Inflammatory macrophage treated with lipopolysaccharide for 4 hours (primary cell): ENCODE measurements around the gene EYS.
A peak's percentile ranks its signal among the peaks of the same experiment; 100 is the strongest.
"Not testable (repeated sequence)": the region's sequence is repeated elsewhere in the genome, so short reads cannot be mapped to it uniquely, and the experiment has no call there.

ENCODE experiments used
- DNase-seq: peaks from one replicate; pipeline ENCODE4 v3.0.0-alpha.2; 2020

The EYS gene

GRCh38 chr6:63745784-63746183, 1961.2 kb downstream of the EYS start:
- DNase-seq: no peak

- DNase-seq: no peak
These were observed 1962.2 kb downstream of the EYS start for GRCh38 chr6:63744810-63745209.

- no peak for DNase-seq
These were observed 1963.3 kb downstream of the EYS start for GRCh38 chr6:63743691-63744090.

DNA sequence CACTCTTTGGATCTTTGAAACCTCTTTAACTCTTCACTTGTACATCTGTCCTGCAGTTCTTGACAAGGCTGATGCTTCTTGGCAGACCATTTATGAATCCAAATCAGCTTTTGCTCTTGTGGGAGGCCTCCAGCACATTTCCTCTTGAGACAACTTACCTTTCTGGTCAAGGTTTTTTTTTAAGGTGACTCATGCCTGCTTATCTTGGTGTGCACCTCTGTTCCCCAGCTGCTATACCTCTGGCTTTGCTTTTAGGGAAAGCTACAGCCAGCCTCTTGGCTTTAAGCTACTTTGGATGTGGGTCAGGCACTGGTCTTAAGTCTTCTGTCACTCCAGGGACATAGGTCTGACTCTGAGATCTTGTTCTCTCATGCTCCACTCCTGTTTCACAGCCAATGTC, 1965.0 kb downstream of the EYS start:
- no peak for DNase-seq

GRCh38 chr6:63740709-63741108, 1966.3 kb downstream of the EYS start:
- no peak for DNase-seq

GRCh38 chr6:63739094-63739687, 1967.8 kb downstream of the EYS start:
- no peak for DNase-seq

DNA sequence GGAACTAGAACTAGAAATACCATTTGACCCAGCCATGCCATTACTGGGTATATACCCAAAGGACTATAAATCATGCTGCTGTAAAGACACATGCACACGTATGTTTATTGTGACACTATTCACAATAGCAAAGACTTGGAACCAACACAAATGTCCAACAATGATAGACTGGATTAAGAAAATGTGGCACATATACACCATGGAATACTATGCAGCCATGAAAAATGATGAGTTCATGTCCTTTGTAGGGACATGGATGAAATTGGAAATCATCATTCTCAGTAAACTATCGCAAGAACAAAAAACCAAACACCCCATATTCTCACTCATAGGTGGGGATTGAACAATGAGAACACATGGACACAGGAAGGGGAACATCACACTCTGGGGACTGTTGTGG, 1968.8 kb downstream of the EYS start:
- DNase-seq: not testable (repeated sequence)

GRCh38 chr6:63734923-63735322, 1972.1 kb downstream of the EYS start:
- no peak for DNase-seq

DNA sequence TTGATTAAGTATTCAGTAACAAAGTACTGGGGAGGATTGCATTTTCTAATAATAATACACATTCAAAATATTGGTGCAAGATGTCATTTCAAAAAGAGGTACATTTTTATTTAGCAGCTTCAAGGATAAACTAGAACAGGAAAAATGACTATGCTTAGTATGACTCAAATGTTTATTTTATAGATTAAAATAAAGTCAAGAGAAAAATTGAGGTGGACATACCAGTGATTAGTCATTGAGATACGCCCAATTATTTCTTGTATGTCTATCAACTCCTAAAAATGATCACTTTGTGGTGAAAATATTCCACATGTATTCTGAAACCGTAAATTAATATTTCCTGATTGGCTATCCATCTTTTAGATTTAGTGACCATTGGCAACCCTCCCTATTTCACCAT, 1974.7 kb downstream of the EYS start:
- no peak for DNase-seq

DNA sequence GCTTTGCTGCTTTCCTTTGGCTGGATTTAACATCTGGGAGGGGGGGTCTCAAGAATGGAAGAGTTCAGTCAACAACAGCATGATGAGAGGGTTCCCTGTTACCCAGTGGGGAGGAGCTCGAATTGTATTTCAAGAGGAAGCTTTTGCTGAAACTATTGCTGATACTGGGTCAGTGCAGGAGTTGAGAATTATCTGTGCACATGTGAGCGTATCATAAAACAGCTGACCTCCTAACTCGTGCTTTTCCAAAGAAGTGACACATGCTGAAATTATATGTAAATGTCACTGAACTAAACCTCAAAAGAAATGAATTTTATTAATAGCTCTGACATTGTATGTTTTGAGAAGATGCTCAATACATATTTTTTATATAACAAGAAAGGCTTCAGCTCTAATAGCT, 1975.1 kb downstream of the EYS start:
- DNase-seq: no peak

- no peak for DNase-seq
These were observed 1976.7 kb downstream of the EYS start for GRCh38 chr6:63730311-63730710.

- DNase-seq: no peak
These were observed 1982.3 kb downstream of the EYS start for GRCh38 chr6:63724721-63725120.

DNA sequence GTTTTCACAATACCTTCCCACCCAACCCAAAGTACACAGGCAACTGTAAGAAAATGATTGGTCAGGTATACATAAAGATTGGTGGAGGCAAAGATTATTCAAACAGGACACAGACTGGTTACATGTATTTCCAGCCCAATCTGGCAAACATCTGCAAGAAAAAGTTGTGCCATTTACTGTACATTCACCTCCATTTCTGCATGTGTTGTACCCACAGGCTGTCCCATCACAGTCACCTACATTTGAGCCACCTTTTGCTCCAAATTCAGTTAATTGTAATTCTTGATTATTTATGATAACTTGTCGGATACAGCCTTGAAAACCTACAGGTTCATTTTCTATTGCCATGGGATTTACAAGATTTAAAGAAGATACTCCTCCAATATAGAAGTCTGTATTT, 1985.8 kb downstream of the EYS start:
- DNase-seq: no peak

DNA sequence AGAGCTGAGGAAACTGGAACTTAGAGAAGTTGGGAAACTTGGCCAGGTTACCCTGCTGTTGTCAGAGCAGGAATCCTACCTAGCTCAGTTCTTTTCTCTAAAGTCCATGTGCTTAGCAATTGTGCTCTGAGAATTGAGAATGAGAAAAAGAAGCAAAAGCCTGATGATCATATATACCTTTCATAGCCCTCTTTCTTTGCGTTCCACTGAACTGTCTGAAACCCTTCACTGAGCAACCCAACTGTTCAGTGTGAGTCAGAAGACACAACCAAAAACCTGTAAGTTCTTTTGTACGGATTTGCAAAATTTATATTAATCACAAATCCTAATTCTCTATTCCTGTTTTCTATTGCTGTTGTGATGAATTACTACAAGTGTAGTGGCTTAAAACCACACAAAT, 1990.9 kb downstream of the EYS start:
- no peak for DNase-seq

DNA sequence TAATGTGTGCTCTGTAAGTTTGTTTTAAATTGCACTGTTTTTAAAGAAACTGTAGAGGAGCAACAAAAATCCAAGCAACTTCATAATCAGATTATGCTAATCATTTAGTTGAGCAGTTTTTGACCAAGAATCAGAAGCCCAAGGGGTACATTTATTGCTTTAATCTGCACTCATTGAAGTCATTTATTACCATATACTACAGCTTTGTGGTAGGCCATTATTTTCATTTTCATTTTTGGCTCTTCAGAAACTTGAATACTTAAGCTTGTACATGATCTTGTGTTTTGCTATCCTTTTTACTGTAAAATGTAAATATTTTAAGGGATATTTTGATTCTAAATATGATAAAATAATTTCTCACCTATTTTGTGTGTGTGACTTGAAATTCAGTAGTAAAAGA, 1992.9 kb downstream of the EYS start:
- DNase-seq: no peak

DNA sequence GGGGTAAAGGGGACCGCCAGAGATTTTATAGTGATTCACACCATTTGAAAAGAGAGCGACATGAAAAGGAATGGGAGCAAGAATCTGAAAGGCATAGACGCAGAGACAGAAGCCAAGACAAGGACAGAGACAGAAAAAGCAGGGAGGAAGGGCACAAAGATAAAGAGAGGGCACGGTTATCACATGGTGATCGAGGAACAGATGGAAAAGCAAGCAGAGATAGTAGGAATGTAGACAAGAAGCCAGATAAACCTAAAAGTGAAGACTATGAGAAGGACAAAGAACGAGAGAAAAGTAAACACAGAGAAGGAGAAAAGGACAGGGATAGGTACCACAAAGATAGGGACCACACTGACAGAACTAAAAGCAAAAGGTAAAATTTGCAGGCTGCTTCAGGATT, 1993.7 kb downstream of the EYS start:
- DNase-seq: no peak

DNA sequence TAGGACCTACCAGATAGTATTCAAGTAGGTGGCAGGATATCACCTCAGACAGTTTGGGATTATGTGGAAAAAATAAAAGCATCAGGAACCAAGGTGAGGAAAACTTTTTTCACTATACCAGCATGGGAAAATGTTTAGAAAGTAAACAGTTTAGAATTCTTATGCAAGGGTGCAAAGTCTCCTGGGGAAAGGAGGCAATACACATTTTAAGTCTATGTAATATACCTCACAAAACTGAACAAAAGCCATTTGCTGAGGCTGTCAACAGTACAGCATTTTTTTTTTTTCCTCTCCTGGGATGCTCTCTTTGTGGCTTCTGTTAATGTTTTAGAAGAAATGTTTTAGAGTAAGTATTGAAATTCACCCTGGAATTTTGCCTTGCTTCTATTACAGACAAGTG, 1997.9 kb downstream of the EYS start:
- no peak for DNase-seq

DNA sequence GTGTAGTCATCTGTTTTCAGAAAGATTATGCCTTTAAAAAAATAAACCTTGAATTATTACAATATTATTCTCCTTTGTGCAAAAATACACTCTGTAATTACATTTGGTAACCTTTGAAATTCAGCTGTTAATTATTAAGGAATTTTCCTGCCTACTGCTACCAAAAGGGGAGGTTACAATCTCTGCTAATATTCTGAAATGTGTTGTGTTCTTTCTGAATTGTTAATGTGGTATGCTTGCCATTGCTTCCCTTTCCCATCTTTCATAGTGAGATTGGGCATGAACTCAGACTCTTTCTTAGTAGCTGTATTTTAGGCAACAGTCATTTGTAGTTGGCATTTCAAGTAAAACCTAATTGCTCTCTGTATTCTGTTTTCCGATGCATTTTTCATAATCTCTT, 1998.4 kb downstream of the EYS start:
- no peak for DNase-seq

GRCh38 chr6:63706630-63707029, 2000.4 kb downstream of the EYS start:
- no peak for DNase-seq

GRCh38 chr6:63705707-63706106, 2001.3 kb downstream of the EYS start:
- DNase-seq: no peak

DNA sequence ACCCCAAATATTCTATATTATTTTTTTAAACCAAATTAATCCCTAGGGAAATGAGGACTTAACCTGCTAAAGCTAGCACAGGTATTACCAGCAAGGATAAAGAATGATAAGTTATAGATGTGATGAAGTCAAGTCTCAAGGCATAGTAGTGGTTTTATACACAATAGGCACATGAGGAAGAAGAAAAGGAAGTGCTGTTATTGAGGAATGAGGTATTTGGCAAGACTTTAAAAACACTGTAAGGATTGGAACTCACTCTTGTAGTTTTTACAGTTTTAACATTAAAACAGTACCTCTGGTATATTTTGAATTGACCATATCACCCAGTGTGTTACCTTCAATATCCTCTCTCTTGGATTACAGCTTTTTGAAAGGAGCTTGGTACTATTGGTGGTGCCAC, 2016.8 kb downstream of the EYS start:
- peak; percentile 57 for DNase-seq

GRCh38 chr6:63689421-63689820, 2017.6 kb downstream of the EYS start:
- DNase-seq: no peak

GRCh38 chr6:63685446-63686379, 2021.3 kb downstream of the EYS start:
- peak; percentile 80 for DNase-seq

- DNase-seq: peak; percentile 52
These were observed 2023.9 kb downstream of the EYS start for GRCh38 chr6:63683071-63683603.
